AG09309 (cell line): ENCODE measurements around the gene FARP1.

Source experiments
- DNase-seq: peaks from one replicate; pipeline ENCODE4 v3.0.0-alpha.2; 2010; ENCODE audit warnings: low read depth
- H3K4me3 ChIP-seq: 2 replicates; pipeline ENCODE4 v1.5.1; 2011; ENCODE audit warnings: mild to moderate bottlenecking, low read depth, low read length, moderate library complexity; ENCODE audit not compliant: control insufficient read depth
- TF ChIP-seq, protein P1 (sequence below): IDR thresholded peaks from 2 replicates; pipeline ENCODE4 v1.5.1; 2011; ENCODE audit warnings: mild to moderate bottlenecking, low read depth, low read length, inconsistent platforms; ENCODE audit not compliant: insufficient read depth, control insufficient read depth; ENCODE audit errors: missing control alignments

FARP1 gene

DNA sequence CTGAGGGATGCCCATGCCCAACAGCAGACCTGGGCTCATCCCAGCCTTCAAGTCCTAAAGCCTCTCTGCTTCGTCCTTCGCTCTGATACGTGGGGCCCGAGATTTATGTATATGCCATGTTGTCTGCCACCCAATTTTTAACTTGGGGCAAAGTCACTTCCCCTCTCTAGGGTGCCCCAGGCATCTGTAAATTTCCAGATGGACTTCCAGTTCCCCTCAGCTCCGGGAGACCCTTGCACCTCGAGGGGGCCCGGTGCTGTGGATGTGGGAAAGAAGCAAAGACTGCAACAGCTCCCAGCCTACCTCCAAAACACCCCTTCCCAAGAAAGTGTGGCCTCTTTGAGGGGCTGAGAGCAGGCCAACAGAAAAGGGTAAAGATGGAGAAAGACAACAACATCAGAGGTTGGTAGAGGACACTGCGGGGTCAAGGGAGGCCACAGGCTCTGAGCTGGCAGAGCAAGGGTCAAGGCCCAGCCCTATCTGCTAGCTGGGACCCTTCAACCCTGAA is 336.7 kb downstream of the FARP1 start:
- H3K4me3 ChIP-seq: no peak overlapping the region
- TF ChIP-seq, protein P1, sequence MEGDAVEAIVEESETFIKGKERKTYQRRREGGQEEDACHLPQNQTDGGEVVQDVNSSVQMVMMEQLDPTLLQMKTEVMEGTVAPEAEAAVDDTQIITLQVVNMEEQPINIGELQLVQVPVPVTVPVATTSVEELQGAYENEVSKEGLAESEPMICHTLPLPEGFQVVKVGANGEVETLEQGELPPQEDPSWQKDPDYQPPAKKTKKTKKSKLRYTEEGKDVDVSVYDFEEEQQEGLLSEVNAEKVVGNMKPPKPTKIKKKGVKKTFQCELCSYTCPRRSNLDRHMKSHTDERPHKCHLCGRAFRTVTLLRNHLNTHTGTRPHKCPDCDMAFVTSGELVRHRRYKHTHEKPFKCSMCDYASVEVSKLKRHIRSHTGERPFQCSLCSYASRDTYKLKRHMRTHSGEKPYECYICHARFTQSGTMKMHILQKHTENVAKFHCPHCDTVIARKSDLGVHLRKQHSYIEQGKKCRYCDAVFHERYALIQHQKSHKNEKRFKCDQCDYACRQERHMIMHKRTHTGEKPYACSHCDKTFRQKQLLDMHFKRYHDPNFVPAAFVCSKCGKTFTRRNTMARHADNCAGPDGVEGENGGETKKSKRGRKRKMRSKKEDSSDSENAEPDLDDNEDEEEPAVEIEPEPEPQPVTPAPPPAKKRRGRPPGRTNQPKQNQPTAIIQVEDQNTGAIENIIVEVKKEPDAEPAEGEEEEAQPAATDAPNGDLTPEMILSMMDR: no peak
- no peak for DNase-seq

DNA sequence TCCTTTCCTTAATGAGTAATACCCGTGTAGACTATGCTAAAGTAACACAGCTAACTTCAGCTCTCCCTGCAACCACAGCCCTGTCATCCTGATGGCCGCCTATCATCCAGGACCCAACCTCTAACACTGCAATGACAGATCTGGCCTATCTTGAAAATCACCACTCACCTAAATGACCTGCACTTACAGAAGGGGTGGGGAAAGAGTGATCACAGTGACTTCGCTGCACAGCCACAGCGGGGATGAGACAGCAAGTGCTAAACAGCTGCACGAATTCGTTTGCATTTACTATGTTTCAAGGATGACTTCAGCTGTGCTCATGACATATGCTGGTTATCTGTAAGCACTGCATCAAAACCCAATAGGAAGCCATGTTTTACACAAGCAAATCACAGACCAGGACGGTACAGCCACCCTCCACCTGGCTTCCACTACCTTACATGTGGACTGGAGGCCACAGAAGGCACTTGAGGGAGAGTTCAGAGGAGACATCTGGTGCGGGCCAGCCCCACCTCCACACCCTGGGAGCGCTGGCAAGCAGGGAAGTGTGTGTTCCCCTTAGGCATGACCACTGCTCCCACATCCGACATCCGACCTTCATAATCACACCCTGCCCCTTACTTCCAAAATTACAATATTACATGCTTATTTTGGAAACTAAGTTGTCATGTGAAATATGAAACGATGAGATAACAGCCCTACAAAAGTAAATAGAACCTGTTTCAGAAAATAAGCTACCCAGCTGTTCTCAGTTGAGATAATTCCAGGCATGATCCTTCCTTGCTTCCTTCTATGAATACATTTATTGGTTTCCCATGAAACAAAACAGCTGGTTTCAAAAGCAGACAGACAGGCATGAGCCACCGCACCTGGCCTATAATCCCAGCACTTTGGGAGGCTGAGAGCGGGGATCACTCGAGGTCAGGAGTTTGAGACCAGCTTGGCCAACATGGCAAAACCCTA is 338.3 kb downstream of the FARP1 start:
- TF ChIP-seq, protein P1: no peak
- H3K4me3 ChIP-seq: no peak overlapping the region
- no peak for DNase-seq

DNA sequence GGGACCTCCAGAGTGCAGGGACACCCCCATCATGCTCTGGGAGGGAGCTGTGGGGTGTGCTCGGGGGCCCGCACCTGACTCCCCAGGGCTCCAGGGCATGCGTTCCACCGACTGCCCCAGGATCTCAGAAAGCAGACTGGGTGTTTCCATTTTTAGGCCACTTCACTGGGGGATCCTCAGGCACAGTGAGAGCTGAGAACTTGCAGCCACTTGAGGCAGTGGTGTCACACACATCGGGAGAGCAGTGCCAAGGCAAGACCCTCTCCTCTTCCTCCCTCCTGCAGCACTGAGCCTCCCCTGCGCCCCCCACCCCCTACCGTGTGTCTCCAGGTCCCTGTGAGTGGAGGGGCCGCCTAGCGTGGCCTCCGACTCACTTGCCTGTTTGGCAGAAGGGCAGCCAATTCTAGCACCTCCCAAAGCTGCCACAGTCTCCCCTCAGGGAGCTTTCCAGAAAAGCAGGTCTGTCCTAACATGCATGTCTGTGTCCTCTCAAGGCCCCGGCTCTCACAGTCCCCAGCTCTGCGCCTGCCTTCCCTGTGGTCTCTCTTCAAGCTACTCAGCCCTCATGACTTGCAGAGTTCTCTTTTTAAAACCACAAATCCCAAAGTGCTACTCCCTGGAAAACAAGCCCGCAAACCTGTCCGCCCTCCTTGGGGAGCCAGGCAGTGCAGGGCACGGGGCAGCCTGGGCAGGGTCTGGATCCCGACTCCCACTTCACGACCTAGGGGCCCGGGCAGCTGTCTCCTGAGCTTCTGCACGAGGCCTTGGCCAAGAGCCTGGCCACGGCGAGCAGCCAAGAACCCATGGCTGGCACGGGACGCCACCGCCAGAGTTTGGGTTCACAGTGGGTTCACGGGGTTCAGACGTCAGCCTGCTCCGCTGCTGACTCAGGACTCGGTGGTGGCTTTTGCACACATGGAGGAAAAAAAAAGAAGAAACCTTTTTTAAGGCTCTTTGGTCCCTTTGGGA is 339.9 kb downstream of the FARP1 start:
- no peak overlapping the region for H3K4me3 ChIP-seq
- DNase-seq: no peak
- TF ChIP-seq, protein P1: peak; percentile 34

DNA sequence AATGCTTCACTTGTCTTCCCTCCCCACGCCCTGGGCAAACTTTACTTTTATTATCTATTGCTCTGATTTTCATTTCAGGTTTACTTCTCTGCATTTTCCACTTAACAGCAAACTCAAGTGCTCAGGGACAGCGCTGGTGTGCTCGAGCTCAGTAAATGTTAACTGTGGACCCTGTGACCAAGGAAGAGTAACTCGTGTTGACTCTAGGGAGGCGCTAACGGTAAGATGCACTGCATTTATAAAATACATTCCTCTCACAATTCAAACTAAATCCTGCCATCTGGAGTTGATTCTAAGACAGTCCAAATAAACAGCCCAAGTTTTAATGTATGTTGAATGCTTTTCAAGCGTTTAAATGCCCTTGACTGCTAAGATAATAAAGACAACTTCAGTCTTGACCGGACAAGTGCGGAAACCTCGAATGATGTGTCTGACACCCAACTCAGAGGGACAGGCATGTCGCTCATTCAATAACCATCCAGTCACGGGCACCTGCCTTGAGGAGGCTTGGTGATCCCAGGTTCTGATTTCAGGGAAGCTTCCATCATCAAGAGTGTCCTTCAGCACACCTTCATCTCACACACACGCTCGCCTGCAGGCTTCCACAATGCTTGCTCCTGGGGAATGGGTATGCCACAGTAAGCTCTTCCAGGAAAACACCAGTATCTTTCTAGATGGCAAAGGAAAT is 340.9 kb downstream of the FARP1 start:
- H3K4me3 ChIP-seq: no peak overlapping the region
- TF ChIP-seq, protein P1: no peak

GRCh38 chr13:98484289-98485219 is 341.7 kb downstream of the FARP1 start:
- peak; percentile 90 for DNase-seq
- no peak overlapping the region for H3K4me3 ChIP-seq
- TF ChIP-seq, protein P1: no peak

More for the DNA sequence above, 340.9 kb downstream of the FARP1 start:
- no peak for DNase-seq
